GM19463 (cell line): ENCODE results near the gene SVOP.
"Not testable (repeated sequence)": the region's sequence is repeated elsewhere in the genome, so short reads cannot be mapped to it uniquely, and the experiment has no call there.

ENCODE experiments used
- ATAC-seq: cut with Tn5 transposase; IDR thresholded peaks from one replicate; pipeline ENCODE4 v1.9.1; 2021; ENCODE audit warnings: mild to moderate bottlenecking, moderate library complexity; ENCODE audit not compliant: unreplicated experiment

Gene SVOP

DNA sequence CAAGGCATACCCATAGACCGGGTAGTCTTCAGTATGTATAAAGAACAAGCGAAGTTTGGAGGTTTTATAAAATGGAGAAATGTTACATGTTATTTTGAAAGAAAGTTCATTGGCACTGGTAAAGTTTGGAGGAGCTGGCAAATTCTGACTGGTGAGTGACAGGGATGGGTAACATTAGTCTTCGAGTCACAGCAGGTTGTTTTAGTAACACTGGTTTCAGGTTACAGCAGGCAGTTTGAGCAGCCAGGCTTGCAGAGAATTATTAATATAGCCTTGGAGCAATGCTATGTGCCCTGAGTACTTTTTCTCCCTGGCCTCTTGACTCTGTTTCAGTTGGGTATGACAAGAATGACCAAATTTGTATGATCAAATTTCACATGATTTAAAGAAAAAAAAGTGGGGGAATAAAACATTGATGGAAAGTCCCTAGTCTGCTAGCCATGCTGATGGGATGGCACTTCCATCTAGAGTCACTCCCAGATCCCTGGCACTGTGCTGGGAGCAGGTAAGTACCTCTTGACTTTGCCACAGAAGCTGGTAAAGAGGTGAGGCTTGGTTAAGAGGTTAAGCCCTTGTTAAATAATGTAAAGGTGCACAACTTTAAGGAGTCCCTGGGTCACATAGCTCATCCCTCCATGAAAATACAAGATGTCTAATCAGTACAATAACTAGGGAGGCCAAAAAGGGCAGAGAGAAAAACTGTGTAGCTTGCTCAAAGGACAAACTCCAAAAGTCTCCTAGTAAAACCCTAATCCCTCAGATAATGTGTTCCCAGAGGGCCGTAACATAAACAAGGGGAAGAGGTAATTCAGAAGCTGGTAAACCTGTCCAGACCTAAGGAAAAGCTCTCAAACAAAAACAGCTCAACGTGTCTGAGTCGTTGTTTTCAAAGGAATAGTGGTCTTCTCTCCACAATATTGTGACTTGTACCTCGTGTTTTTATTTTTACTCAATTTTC is 12.7 kb upstream of the SVOP start:
- no peak for ATAC-seq

DNA sequence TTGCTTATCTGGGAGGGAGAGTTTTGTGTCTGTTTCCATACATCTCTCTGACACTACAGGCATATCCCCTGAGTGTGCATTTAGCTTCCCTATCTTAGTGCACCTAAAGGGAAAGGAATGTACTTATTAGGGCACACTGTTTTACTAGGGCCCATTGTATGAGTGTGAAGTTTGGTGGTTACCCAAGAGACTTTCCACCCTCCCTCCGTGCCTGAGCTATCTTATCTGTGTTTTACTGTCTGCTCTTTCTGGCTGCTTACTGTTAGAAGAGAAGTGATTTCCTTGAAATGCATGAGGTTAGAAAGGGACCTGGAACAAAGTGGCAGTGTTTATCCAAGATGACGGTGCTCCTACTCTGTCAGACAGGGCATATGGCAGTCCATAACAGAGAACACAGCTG is 8.5 kb upstream of the SVOP start:
- ATAC-seq, result no peak

DNA sequence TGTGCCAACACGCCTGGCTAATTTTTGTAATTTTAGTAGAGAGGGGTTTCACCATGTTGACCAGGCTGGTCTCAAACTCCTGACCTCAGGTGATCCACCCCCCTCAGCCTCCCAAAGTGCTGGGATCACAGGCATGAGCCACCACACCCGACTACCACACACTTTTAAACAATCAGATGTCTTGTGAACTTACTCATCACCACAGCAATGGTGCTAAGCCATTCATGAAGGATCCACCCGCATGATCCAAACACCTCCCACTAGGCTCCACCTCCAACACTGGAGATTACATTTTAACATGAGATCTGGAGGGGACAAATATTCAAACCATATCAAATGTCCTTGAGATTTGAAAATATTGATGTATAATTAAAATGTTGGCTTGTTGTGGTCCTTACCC is 7.8 kb upstream of the SVOP start:
- not testable (repeated sequence) for ATAC-seq

DNA sequence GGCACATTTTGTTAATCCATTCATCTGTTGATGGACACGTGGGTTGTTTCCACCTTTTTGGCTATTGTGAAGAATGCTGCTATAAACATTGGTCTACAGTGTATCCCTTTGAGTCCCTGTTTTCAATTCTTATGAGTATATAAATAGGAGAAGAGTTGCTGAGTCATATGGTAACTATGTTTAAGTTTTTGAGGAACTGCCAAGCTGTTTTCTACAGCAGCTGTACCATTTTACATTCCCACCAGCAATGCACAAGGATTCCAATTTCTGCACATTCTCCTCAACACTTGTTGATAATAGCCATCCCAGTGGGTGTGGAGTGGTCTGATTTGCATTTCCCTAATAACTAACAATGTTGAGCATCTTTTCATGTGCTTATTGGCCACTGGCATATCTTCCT is 6.9 kb upstream of the SVOP start:
- no peak for ATAC-seq

DNA sequence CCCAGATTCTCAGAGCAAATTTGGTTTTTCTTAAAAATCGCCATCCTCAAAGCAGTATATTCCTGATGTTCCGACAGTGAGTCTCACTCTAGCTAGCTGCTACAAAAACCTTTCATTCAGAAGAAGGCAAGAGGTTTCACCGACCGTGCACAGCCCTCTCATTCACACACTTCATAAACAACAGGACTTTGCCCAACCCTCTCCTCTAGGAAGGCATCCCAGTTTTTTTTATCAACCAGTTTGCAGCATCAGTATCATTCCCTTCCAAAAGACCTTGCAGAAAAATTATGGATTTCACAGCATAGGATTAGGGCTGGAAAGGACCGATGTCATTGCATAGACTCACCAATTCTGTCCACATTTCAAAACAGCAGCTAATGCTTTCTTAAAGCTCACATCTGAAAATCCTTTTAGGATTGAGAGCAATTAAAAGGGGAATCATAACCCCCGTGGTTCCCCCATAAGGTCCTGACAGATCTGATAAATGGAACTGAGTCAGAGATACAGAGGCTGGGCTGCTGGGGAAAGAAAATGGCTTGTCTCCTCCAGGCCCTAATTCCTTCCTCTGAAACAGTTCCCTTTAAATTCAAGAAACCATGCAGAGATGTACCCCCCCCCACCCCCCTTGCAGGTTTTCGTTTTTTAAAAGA is 597 bp downstream of the SVOP start:
- ATAC-seq, result no peak

DNA sequence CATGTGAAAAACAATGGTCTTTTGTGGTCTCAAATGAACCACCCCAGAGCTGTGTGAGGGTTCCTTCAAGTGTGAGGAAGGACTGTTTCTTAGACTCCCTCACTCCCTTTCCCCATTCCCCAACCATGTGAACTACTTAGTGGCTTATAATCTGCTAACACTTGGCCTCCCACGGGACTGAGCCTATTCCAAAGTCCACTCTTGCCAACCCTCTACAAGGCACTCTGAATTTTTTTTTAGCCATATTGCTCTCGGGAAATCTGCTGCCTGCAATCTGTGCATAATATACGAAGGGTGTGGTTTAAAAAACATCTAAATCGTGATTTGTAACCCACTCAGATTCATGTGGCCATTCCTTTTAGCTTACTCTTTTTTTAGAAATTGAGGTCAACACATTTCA is 2.6 kb downstream of the SVOP start:
- ATAC-seq, result no peak

DNA sequence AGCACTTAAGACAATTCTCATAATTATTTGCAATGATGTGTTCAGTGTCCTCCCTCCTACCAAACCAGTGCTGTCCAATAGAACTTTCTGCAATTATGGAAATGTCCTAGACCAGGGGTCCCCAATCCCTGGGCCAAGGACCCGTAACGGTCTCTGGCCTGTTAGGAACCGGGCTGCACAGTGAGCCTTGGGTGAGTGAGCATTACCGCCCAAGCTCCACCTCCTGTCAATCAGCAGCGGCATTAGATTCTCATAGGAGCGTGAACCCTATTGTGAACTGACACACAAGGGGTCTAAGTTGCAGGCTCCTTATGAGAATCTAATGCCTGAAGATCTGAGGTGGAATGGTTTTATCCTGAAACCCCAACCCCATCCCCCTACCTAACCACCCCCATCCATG is 3.9 kb downstream of the SVOP start:
- no peak for ATAC-seq

DNA sequence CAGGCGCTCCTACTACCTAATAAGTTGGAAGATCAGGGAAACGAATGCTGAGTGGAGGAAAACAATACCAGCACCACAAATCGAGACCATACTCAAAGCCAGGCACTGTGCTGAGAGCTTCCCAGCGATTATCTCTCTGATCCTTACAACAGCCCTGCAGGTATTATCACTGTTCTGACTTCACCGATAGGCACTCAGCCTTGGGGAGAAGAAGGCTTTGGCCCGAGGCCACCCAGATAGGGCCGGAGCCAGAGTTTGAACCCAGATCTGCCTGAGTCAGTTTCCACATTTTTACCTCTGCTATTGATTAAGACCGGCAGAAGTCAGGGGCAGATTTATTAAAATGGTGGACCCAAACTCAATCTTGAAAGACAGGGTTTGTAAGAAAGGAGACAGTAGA is 4.9 kb downstream of the SVOP start:
- no peak for ATAC-seq

DNA sequence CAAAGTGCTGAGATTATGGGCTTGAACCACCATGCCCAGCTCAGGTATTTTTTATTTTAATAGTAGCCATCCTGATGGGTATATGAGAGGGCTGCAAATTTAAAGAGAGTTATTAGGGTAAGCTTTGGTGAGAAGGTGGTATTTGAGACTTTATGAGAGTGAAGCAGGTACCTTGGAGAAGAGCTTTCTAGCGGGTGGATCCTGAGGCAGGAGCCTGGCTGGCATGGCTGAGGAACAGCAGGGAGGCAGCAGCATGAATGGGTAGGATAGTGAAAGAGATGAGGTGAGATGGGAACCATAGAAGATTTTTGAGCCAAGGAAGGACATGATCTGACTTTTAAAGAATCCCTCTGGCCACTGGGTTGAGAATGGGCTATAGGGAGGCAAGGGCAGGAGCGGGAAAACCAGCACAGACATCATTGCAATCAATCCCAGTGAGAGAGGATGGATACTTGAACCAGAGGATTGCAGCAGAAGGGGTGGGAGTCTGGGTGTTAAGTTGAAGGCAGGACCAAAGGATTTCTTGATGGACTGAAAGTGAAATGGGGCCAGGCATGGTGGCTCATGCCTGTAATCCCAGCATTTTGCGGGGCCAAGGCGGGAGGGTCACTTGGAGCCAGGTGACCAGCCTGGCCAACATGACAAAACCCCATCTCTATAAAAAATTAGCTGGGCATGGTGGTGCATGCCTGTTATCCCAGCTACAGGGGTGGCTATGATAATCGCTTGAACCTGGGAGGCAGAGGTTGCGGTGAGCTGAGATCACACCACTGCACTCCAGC is 5.7 kb downstream of the SVOP start:
- no peak for ATAC-seq

DNA sequence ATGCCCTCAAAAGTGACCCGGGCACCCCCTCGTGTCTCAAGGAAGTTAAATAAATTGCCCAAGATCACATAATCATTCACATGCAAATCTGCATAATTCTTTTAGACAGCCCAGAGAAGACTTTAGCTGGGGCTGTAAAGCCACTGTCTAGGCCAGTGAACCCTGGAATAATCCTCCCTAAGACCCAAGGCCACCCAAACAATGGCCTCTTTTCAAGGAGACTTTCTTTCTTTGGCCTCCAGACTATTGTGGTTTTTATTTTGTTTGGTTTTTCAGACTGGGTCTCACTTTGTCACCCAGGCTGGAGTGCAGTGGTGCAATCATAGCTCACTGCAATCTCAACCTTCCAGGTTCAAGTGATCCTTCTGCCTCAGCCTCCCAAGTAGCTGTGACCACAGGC is 10.6 kb downstream of the SVOP start:
- no peak for ATAC-seq

DNA sequence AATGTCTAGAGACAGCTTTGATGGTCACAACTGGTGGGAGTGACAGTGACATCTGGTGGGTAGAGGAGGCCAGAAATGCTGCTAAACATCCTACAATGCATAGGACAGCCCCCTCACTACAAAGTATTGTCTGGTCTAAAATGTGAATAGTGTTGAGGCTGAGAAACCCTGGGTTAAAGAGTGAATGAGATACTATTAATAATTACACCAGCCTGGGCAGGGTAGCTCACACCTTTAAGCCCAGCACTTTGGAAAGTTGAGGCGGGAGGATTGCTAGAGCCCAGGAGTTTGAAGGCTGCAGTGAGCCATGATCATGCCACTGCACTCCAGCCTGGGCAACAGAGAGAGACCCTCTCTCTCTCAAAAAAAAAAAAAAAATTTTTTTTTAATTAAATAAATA is 11.1 kb downstream of the SVOP start:
- no peak for ATAC-seq

DNA sequence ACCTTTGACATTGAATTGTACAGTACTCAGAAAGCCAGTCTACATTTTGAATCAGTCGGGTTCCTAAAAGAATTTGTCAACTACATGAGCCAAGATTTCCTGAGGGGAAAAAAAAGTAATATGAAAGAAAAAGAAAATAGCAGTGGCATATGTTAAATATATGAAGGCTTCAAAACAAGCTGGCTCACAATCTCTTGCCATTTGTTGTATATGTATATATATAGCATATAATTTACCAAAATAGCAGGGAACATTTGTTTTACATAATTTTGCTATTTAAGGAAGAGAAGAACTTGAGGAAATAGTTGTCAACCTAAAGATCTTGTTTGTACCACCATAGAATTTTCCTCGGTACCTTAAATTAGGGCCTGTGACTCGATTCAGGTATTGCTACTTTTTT is 16.9 kb downstream of the SVOP start:
- ATAC-seq, result no peak

DNA sequence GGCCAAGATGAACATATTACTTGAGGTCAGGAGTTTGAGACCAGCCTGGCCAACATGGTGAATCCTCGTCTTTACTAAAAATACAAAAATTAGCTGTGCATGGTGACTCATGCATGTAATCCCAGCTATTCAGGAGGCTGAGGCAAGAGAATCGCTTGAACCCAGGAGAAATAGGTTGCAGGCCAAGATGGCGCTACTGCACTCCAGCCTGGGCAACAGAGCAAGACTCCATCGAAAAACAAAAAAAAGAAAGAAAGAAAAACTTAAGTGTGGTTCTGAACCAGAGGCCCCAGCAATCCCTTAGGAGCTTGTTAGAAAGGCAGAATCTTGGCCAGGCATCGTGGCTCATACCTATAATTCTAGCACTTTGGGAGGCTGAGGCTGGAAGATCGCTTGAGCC is 24.5 kb downstream of the SVOP start:
- no peak for ATAC-seq

DNA sequence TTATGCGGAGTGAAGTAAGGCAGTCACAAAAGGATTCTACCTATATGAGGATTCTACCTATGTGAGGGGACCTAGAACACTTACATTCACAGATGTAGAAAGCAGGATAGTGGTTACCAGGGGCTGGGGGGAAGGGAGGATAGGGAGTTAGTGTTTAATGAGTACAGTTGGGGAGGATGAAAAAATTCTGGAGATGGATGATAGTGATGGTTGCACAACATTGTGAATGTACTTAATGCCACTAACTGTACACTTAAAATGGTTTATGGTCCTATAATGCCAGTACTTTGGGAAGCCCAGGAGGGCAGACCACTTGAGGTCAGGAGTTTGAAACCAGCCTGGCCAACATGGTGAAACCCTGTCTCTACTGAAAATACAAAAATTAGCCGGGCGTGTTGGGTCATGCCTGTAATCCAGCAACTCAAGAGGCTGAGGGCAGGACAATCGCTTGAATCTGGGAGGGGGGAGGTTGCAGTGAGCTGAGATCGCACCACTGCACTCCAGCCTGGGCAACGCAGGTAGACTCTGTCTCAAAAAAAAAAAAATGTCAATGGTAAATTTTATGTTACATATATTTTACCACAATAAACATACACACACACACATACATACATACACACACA is 25.4 kb downstream of the SVOP start:
- no peak for ATAC-seq

DNA sequence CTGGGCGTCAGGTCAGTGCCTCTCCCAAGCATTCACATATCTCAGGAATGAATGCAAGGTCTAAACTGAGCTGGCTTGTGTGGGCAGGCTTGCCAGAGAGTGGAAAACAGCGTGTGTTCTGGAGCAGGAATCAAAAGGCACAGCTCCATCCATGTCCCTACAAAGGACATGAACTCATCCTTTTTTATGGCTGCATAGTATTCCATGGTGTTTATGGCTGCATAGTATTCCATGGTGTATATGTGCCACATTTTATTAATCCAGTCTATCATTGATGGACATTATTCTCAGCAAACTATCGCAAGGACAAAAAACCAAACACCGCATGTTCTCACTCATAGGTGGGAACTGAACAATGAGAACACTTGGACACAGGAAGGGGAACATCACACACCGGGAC is 30.8 kb downstream of the SVOP start:
- not testable (repeated sequence) for ATAC-seq

DNA sequence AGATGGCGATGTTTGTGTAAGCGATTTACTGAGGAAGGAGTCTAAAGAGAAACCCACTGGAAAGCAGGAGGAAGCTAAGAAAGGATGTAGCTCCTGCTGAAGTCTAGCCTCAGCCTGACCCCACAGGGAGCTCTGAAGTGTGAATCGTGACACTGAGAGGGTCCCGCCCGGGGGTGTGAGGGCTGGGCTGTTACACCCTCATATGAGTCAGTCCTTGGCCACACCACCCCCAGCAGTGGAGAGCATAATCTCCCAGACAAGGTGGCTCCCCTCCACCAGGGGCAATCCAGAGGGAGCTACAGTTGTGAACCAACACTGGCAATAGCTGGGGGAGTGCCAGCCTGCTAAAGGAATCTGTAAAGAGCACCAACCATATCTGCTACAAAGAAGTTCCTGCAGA is 31.5 kb downstream of the SVOP start:
- ATAC-seq, result no peak

DNA sequence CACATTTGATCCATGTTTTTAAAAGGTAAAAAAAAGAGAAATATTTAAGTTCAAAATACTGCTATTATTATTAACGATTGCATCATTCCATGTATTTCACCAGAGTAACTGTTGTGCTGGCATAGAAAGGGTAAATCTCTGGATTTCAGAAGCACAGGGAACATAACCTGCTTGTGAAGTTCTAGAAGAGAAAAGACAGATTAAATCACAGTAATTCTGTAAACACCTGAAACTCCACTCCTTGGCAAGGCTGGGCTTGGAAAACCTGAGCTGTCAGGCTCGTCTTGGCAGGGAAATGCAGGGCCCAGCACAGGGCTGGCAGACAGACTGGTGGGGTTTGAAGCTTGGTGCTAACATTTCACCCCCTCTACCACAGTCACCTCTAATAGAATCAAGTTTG is 35.1 kb downstream of the SVOP start:
- ATAC-seq, result no peak

DNA sequence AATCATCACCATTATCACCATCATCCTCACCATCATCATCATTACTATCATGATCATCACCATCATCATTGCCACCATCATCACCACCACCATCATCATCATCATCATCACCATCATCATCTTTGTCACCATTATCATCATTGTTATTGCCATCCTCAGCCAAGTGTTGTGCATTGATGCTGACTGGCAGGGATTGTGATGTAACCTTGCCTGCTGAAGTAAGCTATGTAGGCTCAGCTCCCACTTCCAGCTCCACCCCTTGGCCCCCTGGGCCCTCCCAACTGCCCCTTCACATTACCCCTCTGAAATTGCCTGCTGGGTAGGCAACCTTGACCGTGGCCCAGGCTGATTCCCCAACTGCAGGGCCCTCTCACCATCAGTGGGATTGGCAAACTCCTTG is 37.6 kb downstream of the SVOP start:
- no peak for ATAC-seq

DNA sequence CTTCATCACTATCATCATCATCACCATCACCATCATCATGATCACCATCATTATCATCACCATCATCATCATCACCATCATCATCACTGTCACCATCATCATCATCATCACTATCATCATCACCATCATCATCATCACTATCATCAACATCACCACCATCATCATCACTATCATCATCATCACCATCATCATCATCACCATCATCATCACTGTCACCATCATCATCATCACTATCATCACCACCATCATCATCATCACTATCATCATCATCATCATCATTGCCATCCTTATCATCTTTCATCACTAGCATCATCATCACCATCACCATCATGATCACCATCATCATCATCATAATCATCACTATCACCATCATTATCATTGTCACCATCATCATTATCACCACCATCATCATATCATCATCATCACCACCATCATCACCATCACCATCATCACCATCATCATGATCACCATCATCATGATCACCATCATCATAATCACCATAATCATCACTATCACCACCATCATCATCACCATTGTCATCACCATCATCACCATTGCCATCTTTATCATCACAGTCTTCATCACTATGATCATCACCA is 38.1 kb downstream of the SVOP start:
- ATAC-seq, result no peak

DNA sequence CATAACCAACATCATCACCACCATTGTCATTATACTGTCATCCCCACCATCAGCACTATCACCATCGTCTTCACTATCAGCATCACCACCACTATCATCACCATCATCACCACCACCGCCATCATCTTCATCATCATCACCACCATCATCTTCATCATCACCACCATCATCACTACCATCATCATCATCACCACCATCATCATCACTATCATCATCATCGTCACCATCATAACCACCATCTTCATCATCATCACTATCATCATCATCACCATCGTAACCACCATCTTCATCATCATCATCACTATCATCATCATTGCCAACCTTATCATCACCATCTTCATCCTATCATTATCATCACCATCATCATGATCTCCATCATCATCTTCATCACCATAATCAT is 39.0 kb downstream of the SVOP start:
- ATAC-seq, result no peak
